A549 (cell line): ENCODE data around the gene NEDD8. TPM values are rescaled to one million over a fixed set of nuclear protein-coding genes. Genes with fewer than 3 reads are reported as not detected.

Source experiments
- ATAC-seq, 2 experiments: fragments of 200-7000 bp in 1 of 2; fragments of >200 bp in 1 of 2; cut with Nextera tagmentation in 1 of 2; cut with Tn5 transposase in 1 of 2; 3 replicates each; pipeline versions ENCODE4 v1.8.0 to v1.9.1; 2018 to 2020; ENCODE audit warnings: mild to moderate bottlenecking in 1 of 2, moderate library complexity in 1 of 2
- CTCF ChIA-PET: fragments of 300-600 bp; sonication (Branson Sonifier 250); formaldehyde crosslinking; extraction: SDS; loops from one replicate; lab custom pipeline; 2021; ENCODE audit warnings: antibody characterized with exemption, inconsistent platforms; lab: Yijun Ruan, JAX
- POLR2A ChIA-PET: fragments of 350-600 bp; formaldehyde crosslinking; extraction: SDS; loops from one replicate; lab custom pipeline; 2021; ENCODE audit warnings: antibody characterized with exemption, inconsistent platforms; lab: Yijun Ruan, JAX
- DNase-seq, 2 experiments: peaks; one replicate each; pipeline versions ENCODE4 v3.0.0 to v3.0.0-alpha.2; 2011 to 2016; ENCODE audit warnings: low read depth in 1 of 2, low spot score in 1 of 2
- FAIRE-seq: peaks from 2 replicates; lab custom pipeline; 2011; peaks lifted over from hg19 to GRCh38; lab: Jason Lieb, UNC
- H3K27ac ChIP-seq, 2 experiments: fragments of >200 bp; sonication (Bioruptor Twin); formaldehyde crosslinking; 3 replicates each; pipeline ENCODE4 v1.5.1; 2016 to 2017
- H3K4me1 ChIP-seq: fragments of >200 bp; sonication (Bioruptor Twin); formaldehyde crosslinking; 3 replicates; pipeline ENCODE4 v1.6.1; 2016
- H3K4me2 ChIP-seq: fragments of >200 bp; sonication (Bioruptor Twin); formaldehyde crosslinking; 3 replicates; pipeline ENCODE4 v1.6.1; 2016
- H3K4me3 ChIP-seq: fragments of >200 bp; sonication (Bioruptor Twin); formaldehyde crosslinking; 3 replicates; pipeline ENCODE4 v1.5.1; 2016
- H3K9me3 ChIP-seq: fragments of >200 bp; sonication (Bioruptor Twin); formaldehyde crosslinking; 3 replicates; pipeline ENCODE4 v1.6.1; 2016
- BHLHE40 ChIP-seq: IDR thresholded peaks from 2 replicates; pipeline ENCODE4 v1.6.1; 2012; ENCODE audit warnings: low read depth, low read length, inconsistent platforms
- CBX8 ChIP-seq: fragments of 200-600 bp; sonication (generic); IDR thresholded peaks from 2 replicates; pipeline ENCODE4 v1.6.1; 2016
- CHD2 ChIP-seq: fragments of 150-350 bp; IDR thresholded peaks from 2 replicates; pipeline ENCODE4 v1.6.1; 2014; ENCODE audit warnings: low read length; ENCODE audit not compliant: partially characterized antibody
- ELK1 ChIP-seq: fragments of 150-350 bp; IDR thresholded peaks from 2 replicates; pipeline ENCODE4 v1.6.1; 2014; ENCODE audit warnings: low read depth, mild to moderate bottlenecking, low read length
- FOSL2 ChIP-seq, 2 experiments: fragments of 450-650 bp in 1 of 2; fragments of >200 bp in 1 of 2; sonication (Bioruptor Twin) in 1 of 2; formaldehyde crosslinking; IDR thresholded peaks; 2 replicates each; pipeline versions ENCODE4 v1.5.0 to v1.6.1; 2016 to 2020; ENCODE audit warnings: mild to moderate bottlenecking in 1 of 2, moderate library complexity in 1 of 2
- FOXS1 ChIP-seq: fragments of 250-450 bp; sonication (Bioruptor Pico); IDR thresholded peaks from 2 replicates; pipeline ENCODE4 v1.5.0; 2020; ENCODE audit warnings: mild to moderate bottlenecking, moderate library complexity
- GATA3 ChIP-seq: IDR thresholded peaks from 2 replicates; pipeline ENCODE4 v1.6.1; 2012; ENCODE audit warnings: borderline replicate concordance
- KDM1A ChIP-seq: fragments of 200-600 bp; sonication (generic); IDR thresholded peaks from 2 replicates; pipeline ENCODE4 v1.6.1; 2016; ENCODE audit warnings: low read depth, mild to moderate bottlenecking
- KDM5A ChIP-seq: fragments of 200-600 bp; sonication (generic); IDR thresholded peaks from 2 replicates; pipeline ENCODE4 v1.6.1; 2016; ENCODE audit warnings: antibody characterized with exemption, mild to moderate bottlenecking
- MAZ ChIP-seq: fragments of 150-350 bp; IDR thresholded peaks from 2 replicates; pipeline ENCODE4 v1.6.1; 2014; ENCODE audit warnings: antibody characterized with exemption, low read depth, low read length, borderline replicate concordance
- NFE2L2 ChIP-seq: fragments of 150-350 bp; conservative IDR thresholded peaks from 2 replicates; pipeline ENCODE4 v1.6.1; 2014; ENCODE audit warnings: low read length
- NPAS2 ChIP-seq: fragments of 250-450 bp; sonication (Bioruptor Pico); IDR thresholded peaks from 2 replicates; pipeline ENCODE4 v1.8.0; 2022; ENCODE audit warnings: mild to moderate bottlenecking, moderate library complexity, borderline replicate concordance
- POLR2AphosphoS2 ChIP-seq: conservative IDR thresholded peaks from 2 replicates; pipeline ENCODE4 v1.6.1; 2012; ENCODE audit warnings: low read length, improper control_type of control experiment, inconsistent platforms
- RAD21 ChIP-seq, 2 experiments: fragments of >200 bp in 1 of 2; sonication (Bioruptor Twin) in 1 of 2; formaldehyde crosslinking in 1 of 2; IDR thresholded peaks in 1 of 2; conservative IDR thresholded peaks in 1 of 2; 2 replicates in 1 of 2; 3 replicates in 1 of 2; pipeline ENCODE4 v1.6.1; 2012 to 2018; ENCODE audit warnings: inconsistent platforms in 1 of 2
- REST ChIP-seq: fragments of 200-600 bp; sonication (generic); IDR thresholded peaks from 2 replicates; pipeline ENCODE4 v1.6.1; 2016; ENCODE audit warnings: antibody characterized with exemption, mild to moderate bottlenecking, moderate library complexity
- RNF2 ChIP-seq: fragments of 200-600 bp; sonication (generic); IDR thresholded peaks from 2 replicates; pipeline ENCODE4 v1.6.1; 2016; ENCODE audit warnings: low read depth, mild to moderate bottlenecking, antibody characterized with exemption, moderate library complexity, borderline replicate concordance
- ZC3H11A ChIP-seq: fragments of 450-650 bp; IDR thresholded peaks from 2 replicates; pipeline ENCODE4 v1.6.1; 2014; ENCODE audit warnings: antibody characterized with exemption, mild to moderate bottlenecking
- WGBS: methylation state at CpG from one replicate; pipeline ENCODE4 v1.1.6; 2017; ENCODE audit errors: missing lambda C conversion rate; 5-methylcytosine and 5-hydroxymethylcytosine counted together
- polyA plus RNA-seq, 4 experiments: library from polyadenylated mRNA; depleted of rRNA in 3 of 4; stranded (reverse); fragments of >200 nt; fragmentation: RNase III in 1 of 4; extraction: RNeasy Plus Mini Kit Qiagen cat#74134 plus additional on column Dnase treatment in 1 of 4; gene quantifications; 2 replicates in 3 of 4; 3 replicates in 1 of 4; pipeline ENCODE4 v1.2.3, GENCODE V29; 2011 to 2017
- TF ChIP-seq, protein P1 (sequence below): fragments of 250-450 bp; sonication (Bioruptor Pico); IDR thresholded peaks from 2 replicates; pipeline ENCODE4 v1.5.0; 2021; ENCODE audit warnings: mild to moderate bottlenecking, moderate library complexity, borderline replicate concordance
- TF ChIP-seq, protein P2 (sequence below): IDR thresholded peaks from 2 replicates; pipeline ENCODE4 v1.6.1; 2012
- TF ChIP-seq, protein P3 (sequence below): IDR thresholded peaks from 2 replicates; pipeline ENCODE4 v1.6.1; 2012

Gene NEDD8
- polyA plus RNA-seq, 2 of the 4 experiments (the other 2 are of a cell fraction) = 433 to 589 TPM

GRCh38 chr14:24216345-24216699, 15.8 kb downstream of the NEDD8 start:
- no peak for DNase-seq
- Histone ChIP-seq H3K4me1 (peaks cover 24% of the 10 kb centered on the region), H3K4me2 (peak overlapping the region; percentile 72), H3K4me3 (peak overlapping the region; percentile 63; the same call in 1 of the 3 replicates), H3K27ac (peak overlapping the region in 1 of 2 experiments; percentile 92; a peak in 3 of 6 replicates), H3K9me3 (no peaks in the 10 kb centered on the region)
- no peak for FAIRE-seq
- TF ChIP-seq REST (no peak), RNF2 (no peak), NFE2L2 (no peak), KDM5A (no peak), FOSL2 (IDR thresholded peaks at IDR 0.05) (no peak), FOSL2 (CRISPR knock-in tag; IDR thresholded peaks at IDR 0.05) (no peak), POLR2AphosphoS2 (no peak), NPAS2 (CRISPR knock-in tag) (no peak), ZC3H11A (no peak), KDM1A (no peak), ELK1 (no peak), MAZ (no peak), RAD21 (conservative IDR thresholded peaks at IDR 0.05 in 1 of 2, IDR thresholded peaks at IDR 0.05 in 1 of 2) (no peak), CHD2 (no peak), GATA3 (no peak), BHLHE40 (no peak), CBX8 (no peak), FOXS1 (no peak)
- TF ChIP-seq, protein P1, sequence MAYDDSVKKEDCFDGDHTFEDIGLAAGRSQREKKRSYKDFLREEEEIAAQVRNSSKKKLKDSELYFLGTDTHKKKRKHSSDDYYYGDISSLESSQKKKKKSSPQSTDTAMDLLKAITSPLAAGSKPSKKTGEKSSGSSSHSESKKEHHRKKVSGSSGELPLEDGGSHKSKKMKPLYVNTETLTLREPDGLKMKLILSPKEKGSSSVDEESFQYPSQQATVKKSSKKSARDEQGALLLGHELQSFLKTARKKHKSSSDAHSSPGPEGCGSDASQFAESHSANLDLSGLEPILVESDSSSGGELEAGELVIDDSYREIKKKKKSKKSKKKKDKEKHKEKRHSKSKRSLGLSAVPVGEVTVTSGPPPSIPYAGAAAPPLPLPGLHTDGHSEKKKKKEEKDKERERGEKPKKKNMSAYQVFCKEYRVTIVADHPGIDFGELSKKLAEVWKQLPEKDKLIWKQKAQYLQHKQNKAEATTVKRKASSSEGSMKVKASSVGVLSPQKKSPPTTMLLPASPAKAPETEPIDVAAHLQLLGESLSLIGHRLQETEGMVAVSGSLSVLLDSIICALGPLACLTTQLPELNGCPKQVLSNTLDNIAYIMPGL (CRISPR knock-in tag) = no peak
- TF ChIP-seq, protein P2, sequence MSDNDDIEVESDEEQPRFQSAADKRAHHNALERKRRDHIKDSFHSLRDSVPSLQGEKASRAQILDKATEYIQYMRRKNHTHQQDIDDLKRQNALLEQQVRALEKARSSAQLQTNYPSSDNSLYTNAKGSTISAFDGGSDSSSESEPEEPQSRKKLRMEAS = no peak
- TF ChIP-seq, protein P3, sequence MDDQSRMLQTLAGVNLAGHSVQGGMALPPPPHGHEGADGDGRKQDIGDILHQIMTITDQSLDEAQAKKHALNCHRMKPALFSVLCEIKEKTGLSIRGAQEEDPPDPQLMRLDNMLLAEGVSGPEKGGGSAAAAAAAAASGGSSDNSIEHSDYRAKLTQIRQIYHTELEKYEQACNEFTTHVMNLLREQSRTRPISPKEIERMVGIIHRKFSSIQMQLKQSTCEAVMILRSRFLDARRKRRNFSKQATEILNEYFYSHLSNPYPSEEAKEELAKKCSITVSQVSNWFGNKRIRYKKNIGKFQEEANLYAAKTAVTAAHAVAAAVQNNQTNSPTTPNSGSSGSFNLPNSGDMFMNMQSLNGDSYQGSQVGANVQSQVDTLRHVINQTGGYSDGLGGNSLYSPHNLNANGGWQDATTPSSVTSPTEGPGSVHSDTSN = no peak
- ChIA-PET CTCF (interaction anchor here (0.9 to 4.3 kb wide), 20 partner anchors 9 to 92 kb away, joined by 3 to 31 read pairs (median 5); partner anchors contain the start of genes CIDEB, DHRS1, IPO4 and IRF9), POLR2A (interaction anchor here (0.7 to 3.6 kb wide), 8 partner anchors 15 to 213 kb away, joined by 3 to 36 read pairs (median 4); partner anchors contain the start of genes CBLN3, DCAF11, IPO4 and KHNYN)
- no peak for ATAC-seq
- WGBS = 58% methylated on average over 2 of the region's 2 CpGs
